Measurements from ENCODE around the gene TMEM106C.

GRCh38 chr12:48008950-48009349, 45.6 kb downstream of the TMEM106C start:
- TF ChIP-seq, protein P1, sequence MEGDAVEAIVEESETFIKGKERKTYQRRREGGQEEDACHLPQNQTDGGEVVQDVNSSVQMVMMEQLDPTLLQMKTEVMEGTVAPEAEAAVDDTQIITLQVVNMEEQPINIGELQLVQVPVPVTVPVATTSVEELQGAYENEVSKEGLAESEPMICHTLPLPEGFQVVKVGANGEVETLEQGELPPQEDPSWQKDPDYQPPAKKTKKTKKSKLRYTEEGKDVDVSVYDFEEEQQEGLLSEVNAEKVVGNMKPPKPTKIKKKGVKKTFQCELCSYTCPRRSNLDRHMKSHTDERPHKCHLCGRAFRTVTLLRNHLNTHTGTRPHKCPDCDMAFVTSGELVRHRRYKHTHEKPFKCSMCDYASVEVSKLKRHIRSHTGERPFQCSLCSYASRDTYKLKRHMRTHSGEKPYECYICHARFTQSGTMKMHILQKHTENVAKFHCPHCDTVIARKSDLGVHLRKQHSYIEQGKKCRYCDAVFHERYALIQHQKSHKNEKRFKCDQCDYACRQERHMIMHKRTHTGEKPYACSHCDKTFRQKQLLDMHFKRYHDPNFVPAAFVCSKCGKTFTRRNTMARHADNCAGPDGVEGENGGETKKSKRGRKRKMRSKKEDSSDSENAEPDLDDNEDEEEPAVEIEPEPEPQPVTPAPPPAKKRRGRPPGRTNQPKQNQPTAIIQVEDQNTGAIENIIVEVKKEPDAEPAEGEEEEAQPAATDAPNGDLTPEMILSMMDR (optimal IDR thresholded peaks at IDR 0.05 in 1 of 3, IDR thresholded peaks at IDR 0.05 in 1 of 3, conservative IDR thresholded peaks at IDR 0.05 in 1 of 3; ENCODE audit: extremely low read depth in 1 of 3, insufficient read depth in 2 of 3, low read length in 3 of 3), result peak in 1 of 3 experiments; percentile 12
- TF ChIP-seq EZH2 (IDR thresholded peaks at IDR 0.05; ENCODE audit: low read length), result no peak

All from keratinocyte (primary cell).